CD4-positive, alpha-beta T cell treated with Interferon gamma for 1 hour (primary cell): ENCODE data around the gene APCDD1L.

Experiments
- DNase-seq: peaks from one replicate; pipeline ENCODE4 v3.0.0-alpha.2; 2020

The APCDD1L gene

DNA sequence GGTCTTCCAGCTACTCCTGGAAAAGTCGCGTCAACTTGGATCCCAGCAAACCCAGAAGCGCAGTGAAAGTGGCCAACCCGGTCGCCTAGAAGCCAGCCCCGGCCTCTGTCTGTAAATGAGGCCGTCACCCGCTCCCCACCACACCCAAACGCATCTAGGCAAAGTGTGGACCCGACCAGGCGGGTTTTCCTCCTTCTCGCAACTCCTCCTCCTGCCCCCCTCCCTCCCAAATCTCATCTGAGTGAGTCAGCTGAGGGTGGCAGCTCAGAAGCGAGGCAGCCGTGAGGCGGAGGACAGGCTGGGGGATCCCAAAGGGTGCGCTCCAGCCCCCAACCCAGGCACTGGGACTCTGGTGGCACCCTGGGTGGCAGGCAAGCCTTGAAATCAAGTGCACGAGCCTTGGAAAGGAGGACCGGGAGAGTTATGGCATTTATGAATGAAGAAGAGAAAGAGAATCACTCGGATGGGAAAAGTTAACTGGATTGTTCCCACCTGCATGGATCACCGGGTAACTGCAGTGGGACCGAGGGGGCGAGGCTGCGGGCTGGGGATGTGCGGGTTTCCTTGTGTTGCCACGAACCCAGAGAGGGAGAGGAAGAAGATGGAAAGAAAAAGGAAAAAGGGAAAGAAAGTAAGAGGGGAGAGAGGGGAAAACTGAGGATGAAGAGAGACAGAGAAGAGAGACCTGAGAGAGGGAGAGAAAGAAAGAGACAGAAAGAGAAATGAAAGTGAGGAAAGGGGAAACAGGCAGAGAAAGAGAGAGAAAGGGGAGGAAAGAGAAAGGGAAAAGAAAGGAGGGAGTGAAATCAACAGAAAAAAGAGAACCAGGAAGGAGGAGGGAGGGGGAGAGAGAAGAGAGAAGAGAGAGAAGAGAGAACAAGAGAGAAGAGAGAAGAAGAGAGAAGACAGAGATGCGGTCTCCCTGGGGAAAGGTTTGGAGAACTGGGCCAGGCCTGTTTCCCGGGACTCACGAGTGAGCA is at the start of gene APCDD1L:
APCDD1L (minus strand) TSS at position 167 of the 980 bp plus-strand sequence. CDS start 692 bp downstream, outside the sequence.
- DNase-seq = no peak

DNA sequence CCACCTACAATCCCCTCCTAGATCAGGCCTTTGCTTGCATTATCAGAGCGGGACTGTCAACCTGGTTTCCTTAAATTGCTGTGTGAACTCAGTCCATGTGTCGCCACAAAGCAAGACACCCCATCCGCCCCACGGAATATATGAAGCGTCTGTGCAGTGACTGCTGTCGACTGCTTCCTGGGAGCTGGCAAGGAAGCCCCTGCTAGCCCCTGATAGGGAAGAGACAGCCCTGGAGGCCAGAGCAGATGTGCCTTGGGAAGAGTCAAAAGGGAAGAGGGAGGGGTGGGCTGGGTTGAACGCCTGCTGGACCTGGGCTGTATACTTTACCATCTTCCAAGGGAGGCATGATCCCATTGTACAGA is 44.1 kb upstream of the APCDD1L start:
- no peak for DNase-seq

DNA sequence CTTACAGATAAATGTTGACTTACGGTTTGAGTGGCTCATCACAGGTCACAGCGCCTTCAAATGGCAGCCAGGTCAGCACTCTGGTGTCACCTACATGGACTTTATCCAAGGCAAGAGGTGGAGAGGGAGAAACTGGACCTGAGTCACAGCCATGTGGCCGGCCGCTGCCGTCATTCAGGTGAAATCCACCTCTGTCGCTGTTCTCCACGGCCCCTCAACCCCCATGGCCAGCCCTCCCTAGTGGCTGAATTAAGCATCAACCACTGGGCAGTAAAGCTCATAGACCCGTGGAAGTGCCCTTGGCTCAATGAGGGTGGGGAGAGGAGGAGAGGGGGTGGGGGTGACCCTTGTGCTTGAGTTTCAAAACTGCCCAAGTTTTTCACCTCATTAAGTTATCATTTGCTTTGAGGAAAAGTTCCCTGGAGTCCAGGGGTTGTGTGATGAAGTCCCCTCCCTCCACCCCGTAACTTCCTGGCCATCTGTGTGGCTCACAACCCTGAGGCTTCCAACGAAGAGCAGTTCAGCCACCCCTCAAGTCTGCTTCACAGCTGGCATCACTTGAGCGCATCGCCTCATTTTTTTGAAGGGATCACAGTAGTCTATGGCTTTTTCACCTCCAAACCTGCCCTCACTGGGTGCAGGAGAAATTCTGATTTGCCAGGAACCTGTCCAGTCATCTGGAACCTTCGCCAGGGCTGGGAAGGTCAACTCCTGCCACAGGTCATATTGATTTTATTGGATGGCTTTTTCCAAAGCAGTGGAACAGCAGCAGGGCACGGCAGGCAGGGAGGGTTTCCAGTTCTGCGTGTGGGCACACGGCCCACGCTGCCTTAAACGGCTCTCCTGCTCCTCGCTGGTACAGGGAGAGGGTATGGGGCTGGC is 43.5 kb upstream of the APCDD1L start:
- no peak for DNase-seq

DNA sequence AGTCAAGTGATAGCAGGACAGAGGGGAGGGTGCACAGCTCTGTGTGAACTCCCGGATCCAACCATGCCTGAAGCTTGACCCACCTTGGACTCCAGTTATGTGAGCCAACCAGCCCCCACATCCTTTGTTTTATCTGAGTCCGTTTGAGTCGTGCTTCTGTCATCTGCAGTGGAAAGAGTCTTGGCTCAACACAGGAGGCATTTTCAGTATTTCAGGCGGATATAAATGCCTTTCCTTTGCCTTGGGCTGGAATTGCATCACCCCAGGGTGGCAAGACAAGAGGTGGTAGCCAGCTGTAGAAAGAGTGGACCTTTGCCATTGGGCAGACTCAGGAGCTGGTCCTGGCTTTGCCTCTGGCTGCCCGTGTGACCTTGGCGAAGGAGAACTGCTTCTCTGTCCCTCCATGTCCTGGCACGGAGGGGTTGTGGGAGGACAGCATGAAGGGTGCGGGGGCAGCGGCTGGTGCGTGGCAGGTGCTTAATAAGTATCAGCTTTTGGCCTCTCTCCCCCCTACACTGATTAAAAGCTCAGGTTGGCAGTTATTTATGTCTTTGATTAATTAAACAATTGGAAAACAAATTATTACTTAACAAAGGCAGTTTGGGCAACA is 42.6 kb upstream of the APCDD1L start:
- DNase-seq = no peak

DNA sequence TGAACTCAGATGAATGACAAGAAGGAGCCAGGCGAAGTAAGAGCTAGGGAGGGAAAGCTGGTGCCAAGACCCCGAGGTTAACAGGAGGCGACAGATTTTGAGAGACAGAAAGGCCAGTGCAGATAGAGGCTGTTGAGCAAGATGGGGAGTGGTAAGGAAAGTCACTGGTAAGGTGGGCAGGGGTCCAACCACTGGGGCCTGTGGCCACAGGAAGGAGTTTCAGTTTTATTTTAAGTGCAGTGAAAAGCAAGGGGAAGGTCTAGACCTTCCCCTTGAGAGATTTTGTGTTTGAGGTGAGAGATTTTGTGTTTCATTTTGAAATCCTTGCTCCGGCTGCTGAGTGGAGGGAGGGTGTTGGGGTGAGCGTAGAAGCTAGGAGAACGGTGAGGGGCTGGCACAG is 41.8 kb upstream of the APCDD1L start:
- no peak for DNase-seq

DNA sequence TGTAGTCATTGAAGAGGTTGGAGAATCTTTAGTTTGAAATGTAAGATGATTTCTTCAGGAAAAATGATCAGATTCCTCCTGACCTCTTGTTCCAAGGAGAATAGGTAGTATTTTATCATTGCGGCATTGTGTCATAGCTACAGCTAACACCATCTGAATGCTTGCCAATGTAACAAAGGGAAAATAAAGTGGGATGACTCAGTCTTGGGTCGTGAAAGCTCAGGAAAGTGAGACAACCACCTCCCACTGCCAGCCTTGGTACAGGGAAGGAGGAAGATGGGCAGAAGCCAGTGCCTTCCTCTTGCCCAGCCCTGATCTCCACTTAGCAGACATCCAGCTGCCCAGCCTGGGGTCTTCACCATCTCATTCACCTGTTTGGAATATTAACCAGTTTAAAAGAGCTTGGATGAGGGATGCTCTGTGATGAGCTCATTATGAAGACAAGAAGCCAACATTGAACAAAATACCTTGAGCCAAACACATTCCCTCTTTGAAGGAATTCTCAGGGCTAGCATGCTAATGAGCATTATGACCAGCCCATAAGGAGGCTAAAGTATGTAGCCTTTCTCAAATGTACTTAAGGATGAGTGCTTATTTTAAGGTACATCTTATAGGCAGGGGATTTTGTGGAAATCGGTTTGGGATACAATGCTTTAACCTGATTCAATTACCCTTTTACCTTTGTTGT is 40.0 kb upstream of the APCDD1L start:
- no peak for DNase-seq

DNA sequence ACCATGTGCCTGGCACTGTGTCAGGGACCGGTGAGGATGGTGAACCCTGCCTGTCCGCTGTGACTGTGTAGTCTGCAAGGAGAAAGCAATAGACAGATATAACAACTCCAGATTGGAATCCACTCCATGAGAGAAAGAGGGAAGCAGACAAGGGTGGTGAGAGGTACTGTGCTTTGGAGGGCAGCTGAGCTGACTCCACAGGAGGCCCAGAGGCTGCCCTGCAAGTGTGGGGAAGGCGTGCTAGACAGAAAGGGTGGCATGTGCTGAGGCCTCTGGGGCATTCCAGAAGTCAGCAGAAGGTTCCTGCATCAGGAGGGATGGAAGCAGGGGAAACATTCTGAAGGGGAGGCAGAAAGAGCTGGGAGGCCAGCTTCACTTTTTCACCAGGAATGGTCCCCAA is 39.3 kb upstream of the APCDD1L start:
- no peak for DNase-seq

DNA sequence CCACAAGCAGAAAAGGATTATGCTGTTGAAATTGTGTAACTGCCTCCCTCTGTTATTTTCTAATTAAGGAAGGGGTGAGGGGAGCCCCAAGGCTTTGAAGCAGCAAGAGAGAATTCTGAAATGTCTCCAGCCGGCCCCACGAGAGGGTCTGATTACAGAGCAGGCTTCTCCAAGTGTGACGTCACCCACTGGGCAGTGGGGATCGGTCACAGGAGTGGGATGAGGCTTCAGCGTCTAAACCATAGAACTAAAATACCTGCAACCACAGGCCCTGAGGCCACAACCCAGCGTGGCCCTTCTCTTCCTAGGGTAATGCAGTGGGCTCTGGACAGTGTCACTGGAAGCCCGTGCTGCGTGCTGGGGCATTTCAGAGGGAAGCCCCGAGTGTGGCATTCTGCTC is 38.6 kb upstream of the APCDD1L start:
- DNase-seq = no peak

DNA sequence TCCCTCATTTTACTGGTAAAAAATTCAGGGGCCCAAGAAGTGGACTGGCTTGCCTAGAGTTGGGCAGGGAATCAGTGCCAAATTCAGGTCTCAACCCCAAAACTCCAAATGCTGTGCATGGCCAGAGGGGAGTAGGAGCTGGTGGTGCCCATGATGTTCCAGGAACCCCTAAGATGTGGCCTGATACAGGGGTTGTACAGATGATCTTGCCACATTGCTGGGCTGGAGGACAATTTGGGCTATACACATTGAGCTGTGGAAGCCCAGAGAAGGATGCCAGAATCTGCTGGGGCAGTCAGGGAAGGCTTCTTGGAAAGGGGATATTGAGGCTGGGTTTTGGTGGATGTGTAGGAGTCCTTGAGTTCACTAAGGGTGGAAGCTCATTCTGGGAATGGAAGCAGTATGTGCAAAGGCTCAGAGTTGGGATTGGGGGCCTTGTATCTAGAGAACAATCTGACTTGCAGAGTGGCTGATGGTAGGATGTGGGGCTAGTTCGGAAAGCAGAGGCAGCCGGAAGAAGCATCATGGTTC is 38.0 kb upstream of the APCDD1L start:
- DNase-seq = no peak

DNA sequence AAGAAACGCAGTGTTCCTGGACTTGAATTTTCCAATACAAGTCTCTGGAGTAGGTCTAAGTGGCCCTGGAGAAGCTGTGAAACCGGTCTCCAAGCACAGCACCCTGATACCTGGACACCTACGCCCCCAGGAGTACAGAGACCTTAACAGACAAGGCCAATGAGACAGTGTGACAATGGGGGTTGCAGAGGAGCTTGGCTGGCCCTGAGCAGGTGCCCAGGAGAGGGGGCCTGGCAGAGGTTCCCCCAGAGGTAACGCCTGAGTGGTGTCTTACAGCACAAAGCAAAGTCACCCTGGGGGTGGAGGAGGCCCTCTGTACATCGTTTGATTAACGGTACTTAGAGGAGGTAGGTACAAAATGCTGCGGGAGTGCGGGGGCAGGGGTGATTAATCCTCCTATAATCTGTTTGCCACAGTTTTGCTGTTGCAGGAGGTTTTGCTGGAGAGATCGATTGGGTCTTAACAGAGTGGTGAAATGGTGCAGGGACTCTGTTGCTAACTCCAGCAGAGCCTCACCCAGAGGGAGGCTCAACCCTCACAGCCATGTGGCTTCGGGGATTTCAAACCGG is 37.3 kb upstream of the APCDD1L start:
- no peak for DNase-seq

DNA sequence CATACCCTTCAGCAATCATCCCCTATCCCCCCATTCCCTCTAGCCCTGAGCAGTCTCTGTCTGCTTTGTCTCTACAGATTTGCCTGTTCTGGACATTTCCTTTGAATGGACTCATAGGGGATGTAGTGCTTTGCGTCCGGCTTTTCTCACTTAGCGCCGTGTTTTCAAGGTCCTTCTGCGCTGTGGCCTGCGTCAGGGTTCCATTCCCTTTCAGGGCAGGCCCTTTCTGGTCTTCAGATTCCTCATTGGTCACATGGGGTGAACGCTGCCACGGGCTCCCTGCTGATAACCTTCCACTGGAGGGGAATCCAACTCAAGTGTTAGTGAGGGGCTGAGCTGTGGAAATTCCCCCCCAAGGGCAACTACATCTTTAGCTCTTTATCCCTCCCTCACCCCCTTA is 36.4 kb upstream of the APCDD1L start:
- no peak for DNase-seq

DNA sequence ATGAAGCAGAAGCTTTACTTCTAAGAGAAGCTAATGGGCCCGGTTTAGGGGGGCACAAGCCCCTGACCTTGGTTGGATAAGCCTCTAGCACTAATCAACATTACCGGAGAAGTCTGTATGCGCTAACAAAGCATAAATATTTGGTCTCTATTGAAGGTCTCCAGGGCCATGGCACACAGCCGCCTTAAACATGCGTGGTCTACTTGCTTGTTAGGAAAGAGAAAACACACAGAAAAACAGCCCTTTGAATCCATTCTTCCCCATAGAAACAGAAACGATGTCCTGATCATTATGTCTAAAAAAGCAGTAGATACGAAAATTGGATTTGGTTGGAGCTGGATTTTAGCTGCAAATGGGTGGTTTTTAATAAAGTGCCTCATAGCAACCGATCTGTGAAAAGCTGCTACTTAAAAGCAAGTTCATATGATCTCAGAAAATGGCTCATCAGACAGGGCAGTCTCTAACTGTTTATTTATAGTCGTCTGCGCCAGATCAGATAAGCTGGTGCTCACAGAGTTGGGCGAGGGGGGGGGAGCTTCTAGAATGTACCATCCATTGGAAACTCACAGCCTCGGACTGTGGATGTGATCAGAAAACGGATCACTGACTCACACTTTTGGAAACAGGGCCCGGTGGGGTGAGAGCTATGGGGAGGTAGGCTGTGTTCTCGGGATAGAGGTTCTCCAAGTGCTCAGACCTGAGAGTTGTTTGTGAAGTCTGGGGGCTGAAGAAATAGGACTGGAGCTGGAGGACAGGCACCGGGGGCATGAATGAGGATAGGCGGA is 35.3 kb upstream of the APCDD1L start:
- DNase-seq = no peak

DNA sequence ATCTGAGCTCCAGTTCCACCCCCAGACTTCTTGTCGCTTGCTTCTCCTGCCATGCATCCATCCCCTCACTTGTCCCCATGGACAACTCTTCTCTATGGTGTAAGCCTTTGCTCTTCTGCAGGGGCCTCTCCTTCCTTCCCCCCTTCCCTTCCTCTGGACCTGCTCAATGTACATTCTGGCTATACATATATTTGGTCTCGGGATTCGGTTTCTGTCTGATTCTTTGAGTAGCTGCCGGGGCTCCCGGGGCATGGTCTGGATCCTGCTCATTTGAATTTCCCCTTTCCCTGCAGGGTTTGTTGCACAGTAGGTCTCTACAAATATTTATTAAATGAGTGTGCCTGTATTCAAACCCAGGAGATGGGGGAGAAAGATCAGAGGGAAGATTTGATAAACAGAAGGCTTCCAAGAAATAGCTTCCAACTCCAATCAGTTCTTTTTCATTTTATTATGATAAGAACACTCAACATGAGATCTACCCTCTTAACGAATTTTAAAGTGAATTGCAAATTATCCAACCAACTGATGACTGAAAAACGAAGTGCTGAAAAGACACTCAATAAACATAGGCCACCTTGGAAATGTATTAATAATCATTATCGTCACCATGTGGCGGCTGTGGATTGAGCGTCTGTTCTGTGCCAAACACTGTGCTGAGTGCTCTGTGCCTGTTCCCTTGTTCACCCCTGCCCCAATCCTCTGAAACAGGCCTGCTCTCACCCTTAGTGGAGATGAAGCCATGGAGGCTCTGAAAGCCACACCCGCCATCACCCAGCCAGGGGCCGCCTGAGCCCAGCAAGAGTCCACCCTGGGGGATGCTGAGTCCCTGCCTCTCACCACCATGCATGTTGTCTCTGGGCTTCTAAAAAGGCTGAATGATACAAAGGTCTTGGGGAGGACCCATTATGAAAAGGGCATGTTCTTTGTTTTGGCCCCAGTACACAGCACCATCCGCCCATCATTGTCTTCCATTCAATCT is 34.3 kb upstream of the APCDD1L start:
- DNase-seq = no peak

DNA sequence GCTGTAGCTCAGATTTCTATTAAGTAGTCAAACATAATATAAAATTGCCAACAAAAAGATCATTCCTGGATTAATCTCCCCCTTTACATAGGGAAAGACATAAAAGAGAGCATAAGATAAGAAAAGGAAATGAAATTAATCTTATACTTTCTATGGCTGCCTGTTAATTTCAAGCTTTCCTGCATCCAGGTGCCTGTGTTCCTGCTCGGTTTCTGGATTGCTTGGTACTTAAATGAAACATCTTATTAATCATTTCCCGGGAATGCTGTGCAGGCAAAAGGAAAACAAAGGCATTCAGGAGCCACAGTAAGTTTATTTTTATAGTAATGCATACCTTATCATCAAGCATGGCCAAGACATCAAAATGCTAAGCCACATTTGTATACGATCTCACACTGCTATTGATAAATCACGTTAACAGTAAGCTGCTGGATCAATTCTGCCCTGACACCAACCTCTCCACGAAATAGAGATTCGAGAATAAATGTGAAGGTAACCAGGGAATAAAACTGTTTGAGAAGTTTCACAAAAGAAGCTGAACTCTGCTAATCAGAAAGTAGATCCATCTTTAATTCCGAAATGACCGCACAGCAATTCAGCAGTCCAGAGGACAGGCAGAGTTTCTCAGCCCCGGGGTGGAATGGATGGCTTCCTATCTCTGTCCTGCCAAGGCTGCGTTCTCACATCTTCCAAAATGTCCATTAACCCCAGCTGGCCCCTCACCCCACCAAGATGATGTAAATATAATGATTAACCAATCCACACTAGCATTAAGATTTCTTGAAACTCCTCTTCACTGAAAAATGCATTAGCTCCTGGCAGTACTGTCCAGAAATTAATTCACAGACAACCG is 32.6 kb upstream of the APCDD1L start:
- DNase-seq = no peak

DNA sequence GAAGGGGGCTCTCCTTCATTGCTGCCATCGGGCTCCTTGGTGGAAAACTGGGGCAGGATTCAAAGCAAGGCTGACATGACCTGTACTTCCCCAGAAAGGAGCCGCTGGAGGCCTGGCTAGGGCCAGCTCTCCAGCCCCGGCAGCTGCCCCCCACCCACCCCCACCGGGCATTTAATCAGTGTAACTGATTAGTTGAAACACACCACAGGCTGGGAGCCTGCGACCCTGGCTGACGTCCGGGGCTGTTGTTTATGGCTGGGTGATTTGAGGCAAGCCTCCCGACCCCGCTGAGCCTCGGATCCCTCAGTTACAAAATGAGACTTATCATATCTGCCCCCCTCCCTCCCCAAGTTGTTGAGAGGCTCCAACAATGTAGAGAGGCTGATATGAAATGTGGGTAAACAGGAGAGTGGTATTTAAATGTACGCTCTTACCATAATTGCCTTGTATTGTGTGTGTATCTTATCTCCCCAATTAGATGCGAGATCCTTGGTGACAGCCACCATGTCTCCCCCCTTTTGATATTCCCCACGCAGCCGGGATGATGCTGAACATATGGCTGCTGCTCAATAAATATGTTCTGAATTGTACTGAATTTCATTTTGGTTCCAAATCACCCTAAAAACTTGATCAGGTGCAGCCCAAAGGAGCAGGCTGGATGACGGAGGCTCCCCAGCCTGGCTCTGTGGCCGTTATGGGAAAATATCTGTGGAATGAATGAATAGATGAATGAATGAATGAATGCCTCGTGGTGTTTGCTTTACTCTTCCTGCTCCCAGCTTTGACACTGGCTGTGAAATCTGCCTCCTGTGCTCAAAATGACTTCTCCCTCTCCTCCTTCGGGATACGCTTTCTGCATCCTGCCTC is 31.8 kb upstream of the APCDD1L start:
- DNase-seq = no peak

DNA sequence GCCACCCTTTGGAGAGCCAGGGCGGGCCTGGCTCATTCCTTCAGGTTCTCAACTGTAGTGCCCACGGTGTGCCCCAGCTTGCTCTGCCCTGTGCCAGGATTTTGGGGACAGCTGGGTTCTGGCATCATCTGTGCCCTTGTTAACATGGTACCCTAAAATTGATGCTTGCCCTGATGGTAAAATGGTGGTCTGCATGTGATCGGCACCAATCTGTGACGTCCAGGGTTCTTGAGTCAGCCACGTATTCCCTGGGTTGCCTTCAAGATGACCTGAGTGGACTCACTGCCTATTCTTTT is 31.2 kb upstream of the APCDD1L start:
- no peak for DNase-seq

DNA sequence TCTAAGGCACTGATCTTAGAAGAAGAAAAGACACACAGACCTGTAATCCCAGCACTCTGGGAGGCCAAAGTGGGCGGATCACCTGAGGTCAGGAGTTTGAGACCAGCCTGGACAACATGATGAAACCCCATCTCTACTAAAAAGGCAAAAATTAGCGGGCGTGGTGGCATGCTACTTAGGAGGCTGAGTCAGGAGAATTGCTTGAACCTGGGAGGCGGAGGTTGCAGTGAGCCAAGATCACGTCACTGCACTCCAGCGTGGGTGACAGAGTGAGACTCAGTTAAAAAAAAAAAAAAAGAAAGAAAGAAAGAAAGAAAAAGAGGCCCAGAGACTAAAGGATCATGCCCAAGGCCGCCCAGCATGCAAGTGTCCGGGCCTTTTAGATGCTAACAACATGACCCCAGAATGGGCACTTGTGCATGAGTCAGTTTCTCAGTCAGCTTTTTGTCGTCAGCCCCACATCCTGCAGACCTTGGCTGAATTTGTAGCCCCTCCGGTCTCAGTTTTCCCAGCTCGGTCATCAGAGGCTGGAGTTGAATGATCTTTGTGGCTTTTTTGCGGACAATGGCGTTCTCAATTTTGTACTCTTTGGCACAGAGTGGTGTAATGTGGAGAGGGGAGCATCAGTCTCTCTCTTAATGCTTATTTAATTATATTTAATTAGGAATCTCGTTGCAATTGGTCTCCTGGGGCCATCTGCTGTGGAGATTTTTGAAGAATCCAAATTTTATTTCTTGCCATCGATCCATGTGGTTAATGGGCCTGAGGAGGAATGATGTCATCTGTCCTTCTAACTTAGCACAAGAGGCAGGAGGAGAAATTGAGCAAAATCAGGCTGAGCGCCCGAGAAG is 30.6 kb upstream of the APCDD1L start:
- DNase-seq = no peak
